Aorta (tissue), 5 donors: ENCODE results near the gene TFCP2L1. TPM values are rescaled to one million over a fixed set of nuclear protein-coding genes. Genes with fewer than 3 reads are reported as not detected.
A peak's percentile ranks its signal among the peaks of the same experiment; 100 is the strongest.

Experiments
- ATAC-seq: fragments of 200-7000 bp; cut with Tn5 transposase; one replicate; pipeline ENCODE4 v1.9.1; 2022; ENCODE audit warnings: moderate library complexity; ENCODE audit not compliant: low FRiP score
- DNase-seq, 2 donors: peaks; one replicate each; pipeline ENCODE4 v3.0.0-alpha.2; 2020
- H3K27ac ChIP-seq, 2 donors: one replicate each; pipeline ENCODE4 v1.5.1; 2013; ENCODE audit warnings: low read length in 2 of 2, mild to moderate bottlenecking in 2 of 2, moderate library complexity in 2 of 2, control low read depth in 1 of 2, inconsistent platforms in 1 of 2, low read depth in 1 of 2
- H3K27me3 ChIP-seq, 2 donors: one replicate each; pipeline ENCODE4 v1.6.1; 2013; ENCODE audit warnings: control low read depth in 1 of 2, low read length in 1 of 2, mild to moderate bottlenecking in 1 of 2, moderate library complexity in 1 of 2; ENCODE audit not compliant: insufficient read depth in 2 of 2, control insufficient read depth in 1 of 2
- H3K36me3 ChIP-seq, 2 donors: one replicate each; pipeline ENCODE4 v1.6.1; 2013; ENCODE audit warnings: control low read depth in 1 of 2, low read length in 1 of 2, mild to moderate bottlenecking in 1 of 2; ENCODE audit not compliant: insufficient read depth in 2 of 2, control insufficient read depth in 1 of 2
- H3K4me1 ChIP-seq, 2 donors: one replicate each; pipeline ENCODE4 v1.6.1; 2013; ENCODE audit warnings: low read length in 2 of 2, control low read depth in 1 of 2, mild to moderate bottlenecking in 1 of 2, moderate library complexity in 1 of 2; ENCODE audit not compliant: insufficient read depth in 2 of 2, control insufficient read depth in 1 of 2
- H3K4me3 ChIP-seq, 2 donors: one replicate each; pipeline ENCODE4 v1.5.1; 2013; ENCODE audit warnings: low read length in 2 of 2, control low read depth in 1 of 2, mild to moderate bottlenecking in 1 of 2
- H3K9me3 ChIP-seq: one replicate; pipeline ENCODE4 v1.6.1; 2013; ENCODE audit warnings: mild to moderate bottlenecking, low read length; ENCODE audit not compliant: control insufficient read depth
- WGBS, 2 donors: extraction: QIAGEN DNeasy Blood & Tissue Kit; methylation state at CpG; one replicate each; pipeline ENCODE4 v1.1.7; 2013; 5-methylcytosine and 5-hydroxymethylcytosine counted together
- intact Hi-C, 2 donors: fragments of 100-400 bp; cut with DNase I; formaldehyde crosslinking; loops; one replicate each; pipeline versions ENCODE4 v1.14.2 to v1.15.0; 2022
- polyA plus RNA-seq, 2 donors: library from polyadenylated mRNA; stranded (reverse); fragments of 200-250 nt; gene quantifications; one replicate each; pipeline ENCODE4 v1.2.3, GENCODE V29; 2013
- total RNA-seq, 2 donors: library from RNA; stranded (reverse); fragmentation: NEBNext Ultra II Directional; extraction: Animal tissue kit (Norgen Biotek cat#: 25700); gene quantifications; one replicate each; pipeline ENCODE4 v1.2.1, GENCODE V29; 2021
- donor health status: healthy with polysubstance abuse.
- donor health status: Bipolar disorder and iron deficiency.
- donor health status: DM: no; HTN: no; CAD: no.
- donor health status: DM: no; HTN: no; CAD: no.
- donor health status: DM: yes; HTN: yes; CAD: no.

Gene TFCP2L1
- total and polyA plus RNA-seq, 4 donors = 0.03 to 1.7 (median 0.91) TPM

- Histone ChIP-seq H3K4me3 (no peak overlapping the region), H3K27me3 (no peaks in the 10 kb centered on the region), H3K4me1 (no peaks in the 10 kb centered on the region), H3K27ac (no peak overlapping the region), H3K36me3 (no peaks in the 10 kb centered on the region), H3K9me3 (no peaks in the 10 kb centered on the region)
- WGBS, 2 donors = 90 to 93% methylated on average over 16 of the region's 16 CpGs
- ATAC-seq (no peak), DNase-seq (peak in 1 of 2 donors; percentile 67)
- intact Hi-C loops = no loop called here
Measured at GRCh38 chr2:121237980-121238665, 46.9 kb downstream of the TFCP2L1 start.

GRCh38 chr2:121237336-121237979 lies 47.5 kb downstream of the TFCP2L1 start:
- intact Hi-C loops = no loop called here
- Histone ChIP-seq H3K4me1 (no peaks in the 10 kb centered on the region), H3K9me3 (no peaks in the 10 kb centered on the region), H3K27ac (no peak overlapping the region), H3K4me3 (no peak overlapping the region), H3K27me3 (no peaks in the 10 kb centered on the region), H3K36me3 (no peaks in the 10 kb centered on the region)
- no peak for ATAC-seq
- DNase-seq = peak in 1 of 2 donors; percentile 65
- WGBS, 2 donors = 57 to 61% methylated on average over 20 of the region's 20 CpGs

DNA sequence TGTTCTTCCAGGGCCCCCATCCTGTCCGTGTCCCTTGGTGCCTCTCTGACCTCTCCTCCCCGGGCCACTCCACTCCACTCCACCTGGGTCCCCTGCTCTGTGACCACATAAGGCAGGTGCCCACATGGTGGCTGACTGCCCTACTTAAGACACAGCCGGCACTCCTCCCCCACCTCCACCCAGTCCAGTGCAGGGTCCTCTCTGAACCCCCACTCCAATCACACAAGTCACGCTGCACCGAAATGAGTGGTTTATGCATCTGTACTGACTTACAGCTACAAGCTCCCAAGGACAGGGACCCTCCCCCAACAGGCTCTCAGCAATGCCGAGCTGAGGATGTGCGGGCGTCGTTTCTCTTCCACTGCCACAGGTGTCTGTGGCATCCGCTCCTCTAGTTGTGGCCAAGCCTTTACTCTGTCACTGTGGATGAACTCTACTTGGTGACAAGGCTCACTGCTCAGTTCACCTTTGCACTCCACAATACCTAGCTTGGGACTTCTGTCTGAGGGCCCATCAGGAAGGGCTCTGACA lies 48.3 kb downstream of the TFCP2L1 start:
- Histone ChIP-seq H3K36me3 (no peaks in the 10 kb centered on the region), H3K27me3 (no peaks in the 10 kb centered on the region), H3K4me3 (no peak overlapping the region), H3K4me1 (no peaks in the 10 kb centered on the region), H3K27ac (no peak overlapping the region), H3K9me3 (no peaks in the 10 kb centered on the region)
- DNase-seq (no peak), ATAC-seq (no peak)
- WGBS, 2 donors = 93 to 94% methylated on average over 10 of the region's 10 CpGs
- intact Hi-C loops = no loop called here

- DNase-seq (peak in 1 of 2 donors; percentile 63), ATAC-seq (no peak)
- H3K4me3 ChIP-seq = no peak overlapping the region
- WGBS, 2 donors = 91% methylated on average over 13 of the region's 13 CpGs
- no peaks in the 10 kb centered on the region for H3K27me3 ChIP-seq
- no peaks in the 10 kb centered on the region for H3K36me3 ChIP-seq
- intact Hi-C loops = no loop called here
- no peaks in the 10 kb centered on the region for H3K9me3 ChIP-seq
- no peak overlapping the region for H3K27ac ChIP-seq
- H3K4me1 ChIP-seq = no peaks in the 10 kb centered on the region
Measured at GRCh38 chr2:121236101-121236640, 48.8 kb downstream of the TFCP2L1 start.

DNA sequence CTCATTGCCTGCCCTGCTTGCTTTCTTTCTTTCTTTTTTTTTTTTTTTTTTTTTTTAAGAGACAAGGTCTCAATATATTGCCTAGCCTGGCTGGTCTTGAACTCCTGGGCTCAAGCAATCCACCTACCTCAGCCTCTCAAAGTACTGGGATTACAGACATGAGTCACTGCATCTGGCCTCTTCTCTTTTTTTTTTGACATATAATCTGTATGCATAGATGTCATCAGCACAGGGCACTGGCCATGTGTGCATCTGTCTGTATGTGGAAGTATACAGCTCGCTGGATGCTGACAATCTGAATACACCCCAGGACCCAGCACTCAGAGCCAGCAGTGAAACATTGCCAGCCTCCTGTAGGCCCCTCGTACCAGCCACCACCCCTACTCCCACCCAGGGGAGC lies 49.5 kb downstream of the TFCP2L1 start:
- WGBS, 2 donors = 90 to 92% methylated on average over 2 of the region's 2 CpGs
- H3K27ac ChIP-seq = no peak overlapping the region
- H3K27me3 ChIP-seq = no peaks in the 10 kb centered on the region
- H3K4me1 ChIP-seq = no peaks in the 10 kb centered on the region
- DNase-seq (no peak), ATAC-seq (no peak)
- H3K36me3 ChIP-seq = no peaks in the 10 kb centered on the region
- intact Hi-C loops = no loop called here
- no peaks in the 10 kb centered on the region for H3K9me3 ChIP-seq
- H3K4me3 ChIP-seq = no peak overlapping the region

DNA sequence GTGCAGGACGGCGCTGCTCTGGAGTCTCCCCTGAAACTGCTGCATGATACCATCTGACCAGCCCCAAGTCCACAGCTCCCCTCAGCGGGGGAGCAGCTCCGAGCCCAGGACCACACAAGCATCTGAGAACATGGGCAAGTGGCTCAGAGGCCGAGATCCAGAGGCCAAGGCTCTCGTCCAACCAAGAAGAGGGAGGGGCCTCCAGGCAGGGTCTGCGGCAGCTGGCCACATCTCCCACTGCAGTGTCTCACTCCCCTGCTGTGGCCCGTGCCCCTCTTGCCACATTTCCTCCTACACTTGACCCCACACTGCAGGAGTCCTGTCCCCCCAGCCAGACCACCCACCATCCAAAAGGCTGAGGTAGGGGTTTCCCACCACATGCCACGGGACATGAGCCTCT lies 50.2 kb downstream of the TFCP2L1 start:
- intact Hi-C loops = no loop called here
- no peaks in the 10 kb centered on the region for H3K9me3 ChIP-seq
- H3K4me1 ChIP-seq = no peaks in the 10 kb centered on the region
- DNase-seq = peak in 1 of 2 donors; percentile 57
- 78% methylated on average over 9 of the region's 9 CpGs for WGBS, 2 donors
- H3K36me3 ChIP-seq = no peaks in the 10 kb centered on the region
- H3K27me3 ChIP-seq = no peaks in the 10 kb centered on the region
- no peak overlapping the region for H3K27ac ChIP-seq
- ATAC-seq = no peak
- no peak overlapping the region for H3K4me3 ChIP-seq

DNA sequence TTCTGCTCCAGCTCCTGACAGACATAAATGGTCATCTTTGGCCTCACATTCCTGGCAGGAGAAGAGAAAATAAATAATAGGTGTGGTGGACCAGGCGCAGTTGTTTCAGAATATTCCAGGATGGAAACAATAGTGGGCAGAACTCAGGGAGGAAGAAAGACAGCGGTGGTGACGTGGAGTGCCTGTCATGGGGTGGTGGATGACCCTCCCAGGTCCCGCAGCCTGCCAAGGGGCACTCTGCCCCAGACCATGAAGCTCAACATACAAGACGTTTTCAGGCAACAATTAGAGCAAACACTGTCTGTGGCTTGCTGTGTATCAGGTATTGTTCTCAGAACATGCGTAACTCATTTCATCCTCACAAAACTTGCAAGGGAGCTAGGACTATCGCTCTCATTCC lies 50.9 kb downstream of the TFCP2L1 start:
- ATAC-seq = no peak
- peak in 1 of 2 donors; percentile 54 for DNase-seq
- Histone ChIP-seq H3K9me3 (no peaks in the 10 kb centered on the region), H3K27ac (no peak overlapping the region), H3K36me3 (no peaks in the 10 kb centered on the region), H3K4me1 (no peaks in the 10 kb centered on the region), H3K4me3 (no peak overlapping the region), H3K27me3 (no peaks in the 10 kb centered on the region)
- intact Hi-C loops = no loop called here
- 83 to 91% methylated on average over 7 of the region's 7 CpGs for WGBS, 2 donors

DNA sequence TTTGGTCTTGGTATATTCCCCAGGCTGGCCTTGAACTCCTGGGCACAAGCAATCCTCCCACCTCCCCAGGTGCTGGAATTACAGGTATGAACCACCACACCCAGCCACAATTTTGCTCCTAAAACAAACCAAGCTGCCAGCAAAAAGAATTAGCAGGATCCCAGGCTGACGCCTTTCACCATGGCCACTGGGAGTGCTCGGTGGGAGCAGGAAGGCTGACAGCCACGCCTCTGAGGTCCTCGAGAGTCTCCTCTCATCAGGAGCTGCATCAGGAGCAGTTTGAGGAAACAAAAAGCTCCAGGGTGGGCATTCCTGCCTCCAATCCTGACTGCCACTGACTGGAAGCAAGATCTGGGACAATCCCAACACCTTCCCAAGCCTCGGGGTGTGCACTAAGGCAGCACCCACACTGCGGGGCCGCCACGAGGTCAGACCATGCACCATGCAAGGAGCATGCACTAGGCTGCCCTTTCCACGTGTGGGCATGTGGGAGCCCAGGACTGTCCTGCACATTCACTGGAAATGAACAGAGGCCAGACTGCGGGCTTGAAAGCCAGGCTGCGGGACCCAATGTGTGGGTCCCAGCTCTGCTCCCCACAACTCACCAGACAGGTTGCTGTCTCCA lies 51.4 kb downstream of the TFCP2L1 start:
- H3K27me3 ChIP-seq = no peaks in the 10 kb centered on the region
- DNase-seq = peak in 1 of 2 donors; percentile 36
- 82 to 88% methylated on average over 11 of the region's 11 CpGs for WGBS, 2 donors
- ATAC-seq = no peak
- no peak overlapping the region for H3K4me3 ChIP-seq
- intact Hi-C loops = no loop called here
- H3K9me3 ChIP-seq = no peaks in the 10 kb centered on the region
- no peaks in the 10 kb centered on the region for H3K4me1 ChIP-seq
- H3K36me3 ChIP-seq = no peaks in the 10 kb centered on the region
- no peak overlapping the region for H3K27ac ChIP-seq
